GM19395 (cell line): ENCODE data around the gene PWP1.
"Not testable (repeated sequence)": the region's sequence is repeated elsewhere in the genome, so short reads cannot be mapped to it uniquely, and the experiment has no call there.

Experiments used
- ATAC-seq: cut with Tn5 transposase; IDR thresholded peaks from one replicate; pipeline ENCODE4 v1.9.1; 2021; ENCODE audit warnings: mild to moderate bottlenecking, moderate library complexity; ENCODE audit not compliant: unreplicated experiment

The PWP1 gene

GRCh38 chr12:107667464-107667863 lies 18.1 kb upstream of the PWP1 start:
- ATAC-seq: no peak

- no peak for ATAC-seq
Measured at GRCh38 chr12:107668320-107669098, 17.1 kb upstream of the PWP1 start.

- ATAC-seq: no peak
Measured at GRCh38 chr12:107669946-107670345, 15.7 kb upstream of the PWP1 start.

GRCh38 chr12:107670999-107671643 lies 14.5 kb upstream of the PWP1 start:
- ATAC-seq: no peak

- no peak for ATAC-seq
Measured at GRCh38 chr12:107677671-107678070, 7.9 kb upstream of the PWP1 start.

- ATAC-seq: no peak
Measured at GRCh38 chr12:107679336-107679735, 6.3 kb upstream of the PWP1 start.

- ATAC-seq: no peak
Measured at GRCh38 chr12:107681455-107681835, 4.2 kb upstream of the PWP1 start.

- ATAC-seq: no peak
Measured at GRCh38 chr12:107681836-107682820, 3.5 kb upstream of the PWP1 start.

GRCh38 chr12:107684029-107684795 lies 1.4 kb upstream of the PWP1 start:
- ATAC-seq: no peak

- ATAC-seq: no peak
Measured at GRCh38 chr12:107684990-107685359, 624 bp upstream of the PWP1 start.

GRCh38 chr12:107695772-107696171 lies 10.2 kb downstream of the PWP1 start:
- ATAC-seq: not testable (repeated sequence)

GRCh38 chr12:107702106-107702505 lies 16.5 kb downstream of the PWP1 start:
- no peak for ATAC-seq

GRCh38 chr12:107704041-107704440 lies 18.4 kb downstream of the PWP1 start:
- ATAC-seq: no peak

GRCh38 chr12:107705522-107705921 lies 19.9 kb downstream of the PWP1 start:
- ATAC-seq: not testable (repeated sequence)

- ATAC-seq: no peak
Measured at GRCh38 chr12:107715780-107716179, 30.2 kb downstream of the PWP1 start.

GRCh38 chr12:107718606-107719005 lies 33.0 kb downstream of the PWP1 start:
- ATAC-seq: no peak

- not testable (repeated sequence) for ATAC-seq
Measured at GRCh38 chr12:107727327-107727726, 41.7 kb downstream of the PWP1 start.

GRCh38 chr12:107727742-107728141 lies 42.1 kb downstream of the PWP1 start:
- not testable (repeated sequence) for ATAC-seq

GRCh38 chr12:107730618-107731341 lies 45.2 kb downstream of the PWP1 start:
- ATAC-seq: no peak

- no peak for ATAC-seq
Measured at GRCh38 chr12:107731366-107731765, 45.8 kb downstream of the PWP1 start.
